ENCODE results near the gene OR1I1.

DNA sequence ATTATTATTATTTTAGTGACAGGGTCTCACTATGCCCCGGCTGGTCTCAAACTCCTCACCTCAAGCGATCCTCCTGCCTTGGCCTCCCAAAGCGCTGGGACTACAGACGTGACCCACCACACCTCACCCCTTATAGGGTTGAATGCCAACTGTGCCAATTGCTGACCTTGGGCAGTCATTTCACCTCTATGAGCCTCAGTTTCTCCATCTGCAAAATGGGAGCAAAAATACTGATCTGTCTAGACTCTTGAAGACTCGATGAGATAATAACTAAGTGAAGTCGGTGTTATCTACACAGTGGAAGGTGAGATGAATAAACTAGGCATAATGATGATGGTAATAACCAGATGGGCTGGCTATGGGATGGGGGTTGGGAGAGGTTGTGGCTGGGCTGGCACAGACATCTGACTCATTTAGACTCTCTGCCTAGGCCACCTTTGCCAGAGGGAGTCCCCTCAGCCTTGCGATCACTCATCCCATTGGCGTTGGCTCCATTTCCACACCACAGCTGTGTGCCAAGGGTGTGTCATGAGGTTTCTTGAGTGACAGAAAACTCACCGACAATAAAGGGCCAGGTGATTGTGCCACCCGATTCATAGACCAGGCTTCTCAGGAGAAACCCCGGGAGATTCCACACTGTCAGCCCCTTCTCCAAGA lies 33.0 kb upstream of the OR1I1 start, which contains the start of gene CASP14:
- TF ChIP-seq POLR2A (IDR thresholded peaks at IDR 0.05; ENCODE audit: borderline replicate concordance, extremely low read depth, insufficient read depth, insufficient read length) (no peak), POLR2AphosphoS5 (IDR thresholded peaks at IDR 0.05; ENCODE audit: low read depth, low read length) (no peak), EZH2phosphoT487 (IDR thresholded peaks at IDR 0.05; ENCODE audit: borderline replicate concordance) (no peak), SRF (IDR thresholded peaks at IDR 0.05; ENCODE audit: low read depth) (no peak), ZBTB33 (IDR thresholded peaks at IDR 0.05; ENCODE audit: extremely low read depth, insufficient replicate concordance, low read length) (no peak), YY1 (IDR thresholded peaks at IDR 0.05; ENCODE audit: extremely low read depth, insufficient replicate concordance, low read depth, low read length) (no peak), SP1 (IDR thresholded peaks at IDR 0.05; ENCODE audit: low read depth) (no peak), EGR1 (IDR thresholded peaks at IDR 0.05; ENCODE audit: low read depth) (no peak), ATF3 (IDR thresholded peaks at IDR 0.05) (no peak), EZH2 (IDR thresholded peaks at IDR 0.05) (no peak), RAD21 (IDR thresholded peaks at IDR 0.05; ENCODE audit: low read depth) (no peak), ELF1 (IDR thresholded peaks at IDR 0.05; ENCODE audit: borderline replicate concordance, low read depth) (no peak), SIN3A (IDR thresholded peaks at IDR 0.05; ENCODE audit: low read depth) (no peak)
- TF ChIP-seq, protein P1, sequence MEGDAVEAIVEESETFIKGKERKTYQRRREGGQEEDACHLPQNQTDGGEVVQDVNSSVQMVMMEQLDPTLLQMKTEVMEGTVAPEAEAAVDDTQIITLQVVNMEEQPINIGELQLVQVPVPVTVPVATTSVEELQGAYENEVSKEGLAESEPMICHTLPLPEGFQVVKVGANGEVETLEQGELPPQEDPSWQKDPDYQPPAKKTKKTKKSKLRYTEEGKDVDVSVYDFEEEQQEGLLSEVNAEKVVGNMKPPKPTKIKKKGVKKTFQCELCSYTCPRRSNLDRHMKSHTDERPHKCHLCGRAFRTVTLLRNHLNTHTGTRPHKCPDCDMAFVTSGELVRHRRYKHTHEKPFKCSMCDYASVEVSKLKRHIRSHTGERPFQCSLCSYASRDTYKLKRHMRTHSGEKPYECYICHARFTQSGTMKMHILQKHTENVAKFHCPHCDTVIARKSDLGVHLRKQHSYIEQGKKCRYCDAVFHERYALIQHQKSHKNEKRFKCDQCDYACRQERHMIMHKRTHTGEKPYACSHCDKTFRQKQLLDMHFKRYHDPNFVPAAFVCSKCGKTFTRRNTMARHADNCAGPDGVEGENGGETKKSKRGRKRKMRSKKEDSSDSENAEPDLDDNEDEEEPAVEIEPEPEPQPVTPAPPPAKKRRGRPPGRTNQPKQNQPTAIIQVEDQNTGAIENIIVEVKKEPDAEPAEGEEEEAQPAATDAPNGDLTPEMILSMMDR (IDR thresholded peaks at IDR 0.05 in 2 of 3, conservative IDR thresholded peaks at IDR 0.05 in 1 of 3; ENCODE audit: borderline replicate concordance in 1 of 3, insufficient read depth in 1 of 3, low read depth in 2 of 3, low read length in 2 of 3), result no peak

All from HCT116 (cell line).